ENCODE measurements around the gene SLC35E4. TPM values are rescaled to one million over a fixed set of nuclear protein-coding genes. Genes with fewer than 3 reads are reported as not detected.
"Not testable (repeated sequence)": the region's sequence is repeated elsewhere in the genome, so short reads cannot be mapped to it uniquely, and the experiment has no call there.

SLC35E4 gene
- total and polyA plus RNA-seq, 4 donors, result 5.1 to 8.3 (median 6.1) TPM

DNA sequence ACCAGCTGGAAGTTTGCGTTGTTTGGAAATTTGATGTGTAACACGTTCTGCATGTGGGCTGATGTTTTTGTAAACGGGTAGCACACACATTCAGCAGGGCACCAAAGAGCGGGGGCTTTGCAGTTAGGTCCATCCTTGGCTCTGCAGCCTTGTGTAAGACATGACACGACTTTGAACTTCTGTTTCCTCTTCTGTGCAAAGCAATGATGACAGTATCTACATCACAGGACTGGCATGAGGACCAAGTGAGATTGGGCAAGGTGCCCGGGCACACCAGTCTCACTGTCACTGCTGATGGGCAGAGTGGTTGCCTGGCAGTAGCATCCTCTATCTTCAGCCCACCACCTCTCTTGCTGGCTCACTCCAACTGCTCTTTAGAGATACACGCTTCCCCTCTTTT, 25.3 kb upstream of the SLC35E4 start:
- DNase-seq (ENCODE audit: low read depth in 4 of 6, low spot score in 6 of 6), result no peak

GRCh38 chr22:30611197-30611596, 24.4 kb upstream of the SLC35E4 start:
- Histone ChIP-seq H3K36me3 (ENCODE audit: control insufficient read depth, insufficient read depth, low read length) (peaks cover 51% of the 10 kb centered on the region), H3K27ac (ENCODE audit: low read depth, low read length) (no peak overlapping the region), H3K4me3 (ENCODE audit: low read depth, low read length) (no peak overlapping the region), H3K4me1 (ENCODE audit: control insufficient read depth, insufficient read depth, low read length) (peaks cover 34% of the 10 kb centered on the region), H3K9me3 (ENCODE audit: control insufficient read depth, insufficient read depth, low read length) (no peaks in the 10 kb centered on the region), H3K27me3 (ENCODE audit: control insufficient read depth, insufficient read depth, low read length) (no peaks in the 10 kb centered on the region)
- DNase-seq (ENCODE audit: low read depth in 4 of 6, low spot score in 6 of 6), result no peak
- 93% methylated on average over 3 of the region's 3 CpGs for WGBS (ENCODE audit: insufficient coverage)

More for the DNA sequence above, 25.3 kb upstream of the SLC35E4 start:
- H3K27me3 ChIP-seq (ENCODE audit: control insufficient read depth, insufficient read depth, low read length), result no peaks in the 10 kb centered on the region
- peaks cover 42% of the 10 kb centered on the region for H3K36me3 ChIP-seq (ENCODE audit: control insufficient read depth, insufficient read depth, low read length)
- H3K4me1 ChIP-seq (ENCODE audit: control insufficient read depth, insufficient read depth, low read length), result peaks cover 39% of the 10 kb centered on the region
- 50% methylated on average over 5 of the region's 7 CpGs for WGBS (ENCODE audit: insufficient coverage)
- no peak overlapping the region for H3K4me3 ChIP-seq (ENCODE audit: low read depth, low read length)
- no peak overlapping the region for H3K27ac ChIP-seq (ENCODE audit: low read depth, low read length)
- no peaks in the 10 kb centered on the region for H3K9me3 ChIP-seq (ENCODE audit: control insufficient read depth, insufficient read depth, low read length)

DNA sequence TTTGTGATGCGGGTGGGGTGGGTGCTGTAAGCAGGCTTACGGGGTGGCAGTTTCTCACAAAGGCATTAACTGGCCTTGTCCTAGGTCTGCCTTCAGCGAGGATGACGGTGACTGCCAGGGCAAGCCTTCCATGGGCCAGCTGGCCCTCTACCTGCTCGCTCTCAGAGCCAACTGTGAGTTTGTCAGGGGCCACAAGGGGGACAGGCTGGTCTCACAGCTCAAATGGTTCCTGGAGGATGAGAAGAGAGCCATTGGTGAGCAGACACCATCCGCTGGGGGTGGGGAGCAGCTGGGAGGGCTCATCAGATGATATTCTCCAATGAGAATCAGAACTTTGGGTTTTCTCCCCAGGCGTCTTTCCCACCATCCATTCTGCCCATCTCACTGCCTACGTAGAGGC, 22.8 kb upstream of the SLC35E4 start:
- H3K27me3 ChIP-seq (ENCODE audit: control insufficient read depth, insufficient read depth, low read length), result no peaks in the 10 kb centered on the region
- H3K36me3 ChIP-seq (ENCODE audit: control insufficient read depth, insufficient read depth, low read length), result peaks cover 67% of the 10 kb centered on the region
- no peak for DNase-seq (ENCODE audit: low read depth in 4 of 6, low spot score in 6 of 6)
- H3K4me3 ChIP-seq (ENCODE audit: low read depth, low read length), result no peak overlapping the region
- 88% methylated on average over 6 of the region's 8 CpGs for WGBS (ENCODE audit: insufficient coverage)
- H3K4me1 ChIP-seq (ENCODE audit: control insufficient read depth, insufficient read depth, low read length), result peaks cover 18% of the 10 kb centered on the region
- no peaks in the 10 kb centered on the region for H3K9me3 ChIP-seq (ENCODE audit: control insufficient read depth, insufficient read depth, low read length)
- no peak overlapping the region for H3K27ac ChIP-seq (ENCODE audit: low read depth, low read length)

DNA sequence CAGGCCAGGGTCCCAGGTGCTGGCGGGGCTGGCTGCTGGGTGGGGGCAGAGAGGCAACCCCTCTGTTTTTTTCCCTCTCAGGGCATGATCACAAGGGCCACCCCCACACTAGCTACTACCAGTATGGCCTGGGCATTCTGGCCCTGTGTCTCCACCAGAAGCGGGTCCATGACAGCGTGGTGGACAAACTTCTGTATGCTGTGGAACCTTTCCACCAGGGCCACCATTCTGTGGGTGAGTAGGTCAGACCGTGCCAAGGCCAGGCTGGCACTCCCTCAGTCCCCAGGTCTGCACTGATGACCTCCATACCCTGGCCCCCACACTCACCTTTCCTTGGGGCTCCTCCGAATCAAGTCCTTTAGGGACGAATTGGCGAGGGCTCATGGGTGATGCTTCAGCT, 21.3 kb upstream of the SLC35E4 start:
- Histone ChIP-seq H3K4me1 (ENCODE audit: control insufficient read depth, insufficient read depth, low read length) (peaks cover 6% of the 10 kb centered on the region), H3K4me3 (ENCODE audit: low read depth, low read length) (no peak overlapping the region), H3K9me3 (ENCODE audit: control insufficient read depth, insufficient read depth, low read length) (no peaks in the 10 kb centered on the region), H3K27ac (ENCODE audit: low read depth, low read length) (no peak overlapping the region), H3K27me3 (ENCODE audit: control insufficient read depth, insufficient read depth, low read length) (no peaks in the 10 kb centered on the region), H3K36me3 (ENCODE audit: control insufficient read depth, insufficient read depth, low read length) (peaks cover 80% of the 10 kb centered on the region)
- WGBS (ENCODE audit: insufficient coverage), result 97% methylated on average over 3 of the region's 7 CpGs
- DNase-seq (ENCODE audit: low read depth in 4 of 6, low spot score in 6 of 6), result no peak

- no peak for DNase-seq (ENCODE audit: low read depth in 4 of 6, low spot score in 6 of 6)
- H3K9me3 ChIP-seq (ENCODE audit: control insufficient read depth, insufficient read depth, low read length), result no peaks in the 10 kb centered on the region
- no peak overlapping the region for H3K27ac ChIP-seq (ENCODE audit: low read depth, low read length)
- no peak overlapping the region for H3K4me3 ChIP-seq (ENCODE audit: low read depth, low read length)
- H3K27me3 ChIP-seq (ENCODE audit: control insufficient read depth, insufficient read depth, low read length), result no peaks in the 10 kb centered on the region
- H3K36me3 ChIP-seq (ENCODE audit: control insufficient read depth, insufficient read depth, low read length), result peaks cover 82% of the 10 kb centered on the region
- H3K4me1 ChIP-seq (ENCODE audit: control insufficient read depth, insufficient read depth, low read length), result no peaks in the 10 kb centered on the region
Observed at GRCh38 chr22:30614879-30615278, 20.7 kb upstream of the SLC35E4 start.

GRCh38 chr22:30615543-30615954, 20.0 kb upstream of the SLC35E4 start:
- Histone ChIP-seq H3K4me3 (ENCODE audit: low read depth, low read length) (no peak overlapping the region), H3K4me1 (ENCODE audit: control insufficient read depth, insufficient read depth, low read length) (no peaks in the 10 kb centered on the region), H3K9me3 (ENCODE audit: control insufficient read depth, insufficient read depth, low read length) (no peaks in the 10 kb centered on the region), H3K27me3 (ENCODE audit: control insufficient read depth, insufficient read depth, low read length) (no peaks in the 10 kb centered on the region), H3K36me3 (ENCODE audit: control insufficient read depth, insufficient read depth, low read length) (peaks cover 86% of the 10 kb centered on the region), H3K27ac (ENCODE audit: low read depth, low read length) (no peak overlapping the region)
- DNase-seq (ENCODE audit: low read depth in 4 of 6, low spot score in 6 of 6), result no peak
- WGBS (ENCODE audit: insufficient coverage), result 93% methylated on average over 7 of the region's 7 CpGs

- no peaks in the 10 kb centered on the region for H3K9me3 ChIP-seq (ENCODE audit: control insufficient read depth, insufficient read depth, low read length)
- 100% methylated on average over 1 of the region's 6 CpGs for WGBS (ENCODE audit: insufficient coverage)
- H3K4me3 ChIP-seq (ENCODE audit: low read depth, low read length), result no peak overlapping the region
- no peaks in the 10 kb centered on the region for H3K27me3 ChIP-seq (ENCODE audit: control insufficient read depth, insufficient read depth, low read length)
- H3K4me1 ChIP-seq (ENCODE audit: control insufficient read depth, insufficient read depth, low read length), result no peaks in the 10 kb centered on the region
- H3K36me3 ChIP-seq (ENCODE audit: control insufficient read depth, insufficient read depth, low read length), result peaks cover 89% of the 10 kb centered on the region
- DNase-seq (ENCODE audit: low read depth in 4 of 6, low spot score in 6 of 6), result no peak
- no peak overlapping the region for H3K27ac ChIP-seq (ENCODE audit: low read depth, low read length)
Observed at GRCh38 chr22:30617819-30618218, 17.8 kb upstream of the SLC35E4 start.

- not testable (repeated sequence) for H3K27ac ChIP-seq (ENCODE audit: low read depth, low read length); H3K4me3 ChIP-seq (ENCODE audit: low read depth, low read length); DNase-seq (ENCODE audit: low read depth in 4 of 6, low spot score in 6 of 6); H3K4me1 ChIP-seq (ENCODE audit: control insufficient read depth, insufficient read depth, low read length); H3K9me3 ChIP-seq (ENCODE audit: control insufficient read depth, insufficient read depth, low read length); H3K27me3 ChIP-seq (ENCODE audit: control insufficient read depth, insufficient read depth, low read length)
- 93% methylated on average over 2 of the region's 6 CpGs for WGBS (ENCODE audit: insufficient coverage)
- peaks cover 72% of the 10 kb centered on the region for H3K36me3 ChIP-seq (ENCODE audit: control insufficient read depth, insufficient read depth, low read length)
Observed at GRCh38 chr22:30619909-30620308, 15.7 kb upstream of the SLC35E4 start.

GRCh38 chr22:30626413-30626812, 9.2 kb upstream of the SLC35E4 start:
- Histone ChIP-seq H3K27ac (ENCODE audit: low read depth, low read length) (no peak overlapping the region), H3K4me1 (ENCODE audit: control insufficient read depth, insufficient read depth, low read length) (peaks cover 15% of the 10 kb centered on the region)
- 91% methylated on average over 5 of the region's 5 CpGs for WGBS (ENCODE audit: insufficient coverage)

GRCh38 chr22:30627471-30627870, 8.1 kb upstream of the SLC35E4 start:
- no peak for DNase-seq (ENCODE audit: low read depth in 4 of 6, low spot score in 6 of 6)
- 100% methylated on average over 5 of the region's 5 CpGs for WGBS (ENCODE audit: insufficient coverage)
- Histone ChIP-seq H3K36me3 (ENCODE audit: control insufficient read depth, insufficient read depth, low read length) (peaks cover 30% of the 10 kb centered on the region), H3K4me3 (ENCODE audit: low read depth, low read length) (no peak overlapping the region), H3K9me3 (ENCODE audit: control insufficient read depth, insufficient read depth, low read length) (no peaks in the 10 kb centered on the region), H3K27ac (ENCODE audit: low read depth, low read length) (no peak overlapping the region), H3K4me1 (ENCODE audit: control insufficient read depth, insufficient read depth, low read length) (peaks cover 15% of the 10 kb centered on the region), H3K27me3 (ENCODE audit: control insufficient read depth, insufficient read depth, low read length) (no peaks in the 10 kb centered on the region)

More at GRCh38 chr22:30626413-30626812, 9.2 kb upstream of the SLC35E4 start:
- Histone ChIP-seq H3K4me3 (ENCODE audit: low read depth, low read length) (no peak overlapping the region), H3K36me3 (ENCODE audit: control insufficient read depth, insufficient read depth, low read length) (peaks cover 41% of the 10 kb centered on the region), H3K9me3 (ENCODE audit: control insufficient read depth, insufficient read depth, low read length) (no peaks in the 10 kb centered on the region), H3K27me3 (ENCODE audit: control insufficient read depth, insufficient read depth, low read length) (no peaks in the 10 kb centered on the region)
- DNase-seq (ENCODE audit: low read depth in 4 of 6, low spot score in 6 of 6), result no peak

Data from spinal cord (tissue), 10 donors.